HepG2 (cell line): ENCODE data around the gene ZNF488. TPM values are rescaled to one million over a fixed set of nuclear protein-coding genes. Genes with fewer than 3 reads are reported as not detected.
A peak's percentile ranks its signal among the peaks of the same experiment; 100 is the strongest.

Experiments used
- ATF6 ChIP-seq: sonication (generic); formaldehyde crosslinking; conservative IDR thresholded peaks from 2 replicates; pipeline ENCODE4 v1.4.0; 2020; ENCODE audit warnings: missing genetic modification reagents
- BCLAF1 ChIP-seq: fragments of 450-650 bp; IDR thresholded peaks from 2 replicates; pipeline ENCODE4 v1.6.1; 2017; ENCODE audit warnings: mild to moderate bottlenecking
- CEBPZ ChIP-seq: IDR thresholded peaks from 2 replicates; pipeline ENCODE4 v1.6.1; 2012; ENCODE audit warnings: low read length, improper control_type of control experiment
- EZH2 ChIP-seq: conservative IDR thresholded peaks from 2 replicates; pipeline ENCODE4 v1.6.1; 2012; ENCODE audit warnings: mild to moderate bottlenecking, low read depth, low read length, moderate library complexity
- KDM6A ChIP-seq: IDR thresholded peaks from 2 replicates; pipeline ENCODE4 v1.6.1; 2016; ENCODE audit warnings: low read depth
- PCBP2 ChIP-seq: fragments of 200-400 bp; formaldehyde crosslinking; optimal IDR thresholded peaks from 2 replicates; pipeline ENCODE3; 2018; ENCODE audit warnings: low read length, low read depth; ENCODE audit not compliant: poor library complexity, severe bottlenecking
- SP2 ChIP-seq: sonication (generic); formaldehyde crosslinking; IDR thresholded peaks from 2 replicates; pipeline ENCODE4 v1.5.1; 2020; ENCODE audit warnings: mild to moderate bottlenecking, missing genetic modification reagents
- SRF ChIP-seq: IDR thresholded peaks from 2 replicates; pipeline ENCODE4 v1.6.1; 2011; ENCODE audit warnings: mild to moderate bottlenecking, low read depth, low read length, moderate library complexity
- TBX3 ChIP-seq: fragments of 450-650 bp; IDR thresholded peaks from 2 replicates; pipeline ENCODE4 v1.6.1; 2017; ENCODE audit warnings: antibody characterized with exemption, mild to moderate bottlenecking, inconsistent platforms, borderline replicate concordance
- YEATS2 ChIP-seq: sonication (generic); formaldehyde crosslinking; IDR thresholded peaks from 2 replicates; pipeline ENCODE4 v1.4.0; 2020; ENCODE audit warnings: missing genetic modification reagents, borderline replicate concordance
- ZNF337 ChIP-seq: sonication (generic); formaldehyde crosslinking; IDR thresholded peaks from 2 replicates; pipeline ENCODE4 v1.5.1; 2020; ENCODE audit warnings: missing genetic modification reagents, low read depth, mild to moderate bottlenecking, borderline replicate concordance
- ZNF563 ChIP-seq: sonication (generic); formaldehyde crosslinking; IDR thresholded peaks from 2 replicates; pipeline ENCODE4 v1.8.0; 2022; ENCODE audit warnings: mild to moderate bottlenecking, moderate library complexity, missing genetic modification reagents
- ZNF782 ChIP-seq: sonication (generic); formaldehyde crosslinking; IDR thresholded peaks from 2 replicates; pipeline ENCODE4 v1.4.0; 2020; ENCODE audit warnings: missing genetic modification reagents, mild to moderate bottlenecking, borderline replicate concordance
- polyA plus RNA-seq, 8 experiments: library from polyadenylated mRNA; depleted of rRNA in 3 of 8; stranded (reverse) in 7 of 8; unstranded in 1 of 8; fragments of >200 nt; fragmentation: Illumina TruSeq in 4 of 8; extraction: Trizol in 4 of 8; gene quantifications; 2 replicates each; pipeline versions ENCODE4 v1.2.1 to v1.2.3, GENCODE V29; 2011 to 2016; ENCODE audit warnings: low read depth in 4 of 8, missing spikeins in 1 of 8, mixed read lengths in 1 of 8; ENCODE audit not compliant: insufficient read depth in 1 of 8
- total RNA-seq, 5 experiments: library from RNA; depleted of rRNA; stranded (reverse); fragments of >200 nt; fragmentation: Illumina TruSeq; extraction: Trizol; gene quantifications; 2 replicates each; pipeline ENCODE4 v1.2.3, GENCODE V29; 2016; ENCODE audit warnings: low read depth in 1 of 5
- TF ChIP-seq, protein P1 (sequence below): sonication (generic); formaldehyde crosslinking; conservative IDR thresholded peaks from 2 replicates; pipeline ENCODE4 v1.5.0; 2020; ENCODE audit warnings: missing genetic modification reagents
- TF ChIP-seq, protein P2 (sequence below): sonication (generic); formaldehyde crosslinking; IDR thresholded peaks from 2 replicates; pipeline ENCODE4 v1.8.1; 2022; ENCODE audit warnings: low read depth, mild to moderate bottlenecking, missing genetic modification reagents

ZNF488 gene
- total and polyA plus RNA-seq, 2 of the 13 experiments (the other 11 are each of a cell fraction or from before 2014, with no cell fraction given), result 0.13 to 0.15 TPM

- TF ChIP-seq SP2 (CRISPR knock-in tag), result no peak
- TF ChIP-seq ZNF337 (CRISPR knock-in tag), result no peak
- TF ChIP-seq ATF6 (CRISPR knock-in tag), result no peak
- TF ChIP-seq YEATS2 (CRISPR knock-in tag), result no peak
- TF ChIP-seq ZNF782, result peak; percentile 42; the same call in 1 of the 2 replicates
- no peak for TF ChIP-seq EZH2
- TF ChIP-seq ZNF563, result no peak
- no peak for TF ChIP-seq BCLAF1
- no peak for TF ChIP-seq PCBP2
- TF ChIP-seq KDM6A (CRISPR knock-in tag), result no peak
- TF ChIP-seq SRF, result no peak
- TF ChIP-seq TBX3, result no peak
- TF ChIP-seq, protein P1, sequence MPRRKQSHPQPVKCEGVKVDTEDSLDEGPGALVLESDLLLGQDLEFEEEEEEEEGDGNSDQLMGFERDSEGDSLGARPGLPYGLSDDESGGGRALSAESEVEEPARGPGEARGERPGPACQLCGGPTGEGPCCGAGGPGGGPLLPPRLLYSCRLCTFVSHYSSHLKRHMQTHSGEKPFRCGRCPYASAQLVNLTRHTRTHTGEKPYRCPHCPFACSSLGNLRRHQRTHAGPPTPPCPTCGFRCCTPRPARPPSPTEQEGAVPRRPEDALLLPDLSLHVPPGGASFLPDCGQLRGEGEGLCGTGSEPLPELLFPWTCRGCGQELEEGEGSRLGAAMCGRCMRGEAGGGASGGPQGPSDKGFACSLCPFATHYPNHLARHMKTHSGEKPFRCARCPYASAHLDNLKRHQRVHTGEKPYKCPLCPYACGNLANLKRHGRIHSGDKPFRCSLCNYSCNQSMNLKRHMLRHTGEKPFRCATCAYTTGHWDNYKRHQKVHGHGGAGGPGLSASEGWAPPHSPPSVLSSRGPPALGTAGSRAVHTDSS (CRISPR knock-in tag), result peak; percentile 66; the same call in 1 of the 2 replicates
- no peak for TF ChIP-seq CEBPZ
- TF ChIP-seq, protein P2, sequence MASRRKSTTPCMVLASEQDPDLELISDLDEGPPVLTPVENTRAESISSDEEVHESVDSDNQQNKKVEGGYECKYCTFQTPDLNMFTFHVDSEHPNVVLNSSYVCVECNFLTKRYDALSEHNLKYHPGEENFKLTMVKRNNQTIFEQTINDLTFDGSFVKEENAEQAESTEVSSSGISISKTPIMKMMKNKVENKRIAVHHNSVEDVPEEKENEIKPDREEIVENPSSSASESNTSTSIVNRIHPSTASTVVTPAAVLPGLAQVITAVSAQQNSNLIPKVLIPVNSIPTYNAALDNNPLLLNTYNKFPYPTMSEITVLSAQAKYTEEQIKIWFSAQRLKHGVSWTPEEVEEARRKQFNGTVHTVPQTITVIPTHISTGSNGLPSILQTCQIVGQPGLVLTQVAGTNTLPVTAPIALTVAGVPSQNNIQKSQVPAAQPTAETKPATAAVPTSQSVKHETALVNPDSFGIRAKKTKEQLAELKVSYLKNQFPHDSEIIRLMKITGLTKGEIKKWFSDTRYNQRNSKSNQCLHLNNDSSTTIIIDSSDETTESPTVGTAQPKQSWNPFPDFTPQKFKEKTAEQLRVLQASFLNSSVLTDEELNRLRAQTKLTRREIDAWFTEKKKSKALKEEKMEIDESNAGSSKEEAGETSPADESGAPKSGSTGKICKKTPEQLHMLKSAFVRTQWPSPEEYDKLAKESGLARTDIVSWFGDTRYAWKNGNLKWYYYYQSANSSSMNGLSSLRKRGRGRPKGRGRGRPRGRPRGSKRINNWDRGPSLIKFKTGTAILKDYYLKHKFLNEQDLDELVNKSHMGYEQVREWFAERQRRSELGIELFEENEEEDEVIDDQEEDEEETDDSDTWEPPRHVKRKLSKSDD (CRISPR knock-in tag), result no peak
These were observed at the start of gene ZNF488 (continued) for GRCh38 chr10:47384148-47384921.
